Peyer's patch (tissue), 4 donors: Measurements from ENCODE around the gene NRGN.

Source experiments
- POLR2A ChIP-seq, 2 donors: fragments of 450-650 bp; IDR thresholded peaks; one replicate each; pipeline ENCODE4 v1.5.1; 2017; ENCODE audit warnings: antibody characterized with exemption in 2 of 2, mild to moderate bottlenecking in 2 of 2, moderate library complexity in 2 of 2
- TF ChIP-seq, protein P1 (sequence below), 6 experiments: fragments of 450-650 bp in 4 of 6; fragments of 200-600 bp in 2 of 6; sonication (generic) in 1 of 6; IDR thresholded peaks; one replicate each; pipeline ENCODE4 v1.5.1; 2017 to 2019; ENCODE audit warnings: antibody characterized with exemption in 6 of 6, mild to moderate bottlenecking in 3 of 6, moderate library complexity in 1 of 6

DNA sequence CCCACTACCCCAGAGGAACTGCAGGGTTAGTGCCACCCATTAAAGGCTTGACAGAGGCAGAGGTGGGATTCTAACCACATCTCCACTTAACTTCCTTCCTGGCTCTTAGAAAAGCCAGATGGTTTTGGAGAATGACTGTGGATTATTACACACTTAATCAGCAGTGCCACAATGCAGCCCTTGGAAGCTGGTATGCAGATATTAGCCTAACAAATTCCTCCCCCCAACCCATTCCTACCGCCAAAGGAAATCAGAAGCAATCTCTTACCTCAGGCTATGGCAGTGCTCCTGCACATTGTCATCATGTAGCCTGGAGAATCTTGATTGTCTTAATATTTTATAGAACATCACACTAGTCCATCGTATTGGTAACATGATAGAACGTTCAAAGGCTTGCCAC, 23.2 kb upstream of the NRGN start:
- TF ChIP-seq, protein P1, sequence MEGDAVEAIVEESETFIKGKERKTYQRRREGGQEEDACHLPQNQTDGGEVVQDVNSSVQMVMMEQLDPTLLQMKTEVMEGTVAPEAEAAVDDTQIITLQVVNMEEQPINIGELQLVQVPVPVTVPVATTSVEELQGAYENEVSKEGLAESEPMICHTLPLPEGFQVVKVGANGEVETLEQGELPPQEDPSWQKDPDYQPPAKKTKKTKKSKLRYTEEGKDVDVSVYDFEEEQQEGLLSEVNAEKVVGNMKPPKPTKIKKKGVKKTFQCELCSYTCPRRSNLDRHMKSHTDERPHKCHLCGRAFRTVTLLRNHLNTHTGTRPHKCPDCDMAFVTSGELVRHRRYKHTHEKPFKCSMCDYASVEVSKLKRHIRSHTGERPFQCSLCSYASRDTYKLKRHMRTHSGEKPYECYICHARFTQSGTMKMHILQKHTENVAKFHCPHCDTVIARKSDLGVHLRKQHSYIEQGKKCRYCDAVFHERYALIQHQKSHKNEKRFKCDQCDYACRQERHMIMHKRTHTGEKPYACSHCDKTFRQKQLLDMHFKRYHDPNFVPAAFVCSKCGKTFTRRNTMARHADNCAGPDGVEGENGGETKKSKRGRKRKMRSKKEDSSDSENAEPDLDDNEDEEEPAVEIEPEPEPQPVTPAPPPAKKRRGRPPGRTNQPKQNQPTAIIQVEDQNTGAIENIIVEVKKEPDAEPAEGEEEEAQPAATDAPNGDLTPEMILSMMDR (IDR thresholded peaks at IDR 0.05): no peak
- TF ChIP-seq POLR2A (IDR thresholded peaks at IDR 0.05): no peak
